ENCODE data around the gene PPP1R15B. TPM values are rescaled to one million over a fixed set of nuclear protein-coding genes. Genes with fewer than 3 reads are reported as not detected.

Gene PPP1R15B
- total RNA-seq, 1 experiment from 2014 or later, result 53.5 TPM

DNA sequence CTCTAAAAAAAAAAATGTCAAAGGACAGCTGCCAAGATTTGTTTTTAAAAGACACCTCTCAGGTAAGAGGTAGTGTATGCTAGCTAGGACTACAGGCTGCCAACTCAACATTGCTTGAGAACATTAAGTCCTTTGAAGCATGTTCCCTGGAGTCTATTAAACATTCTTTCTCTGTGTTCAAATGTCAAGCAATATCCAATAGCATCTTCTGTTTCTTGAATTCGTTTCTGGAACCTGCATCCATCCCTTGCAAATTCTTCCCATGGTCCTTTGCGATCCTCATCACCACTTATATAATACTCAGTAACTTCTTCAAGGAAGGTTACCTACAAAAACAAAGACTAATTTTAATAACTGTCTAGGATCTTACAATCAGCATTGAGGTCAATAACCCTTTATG, 5.6 kb downstream of the PPP1R15B start:
- no peak overlapping the region for H3K9ac ChIP-seq (ENCODE audit: low read length)
- peaks cover 73% of the 10 kb centered on the region for H4K20me1 ChIP-seq (ENCODE audit: insufficient read depth, low read depth, low read length)
- H3K79me2 ChIP-seq (ENCODE audit: low read length), result peaks cover 76% of the 10 kb centered on the region
- peak overlapping the region; percentile 81 for H3K4me2 ChIP-seq (ENCODE audit: low read depth, low read length, poor library complexity, severe bottlenecking)
- no peaks in the 10 kb centered on the region for H3K9me2 ChIP-seq (replicated peaks; ENCODE audit: insufficient read depth, low read length)
- no peak overlapping the region for H2AFZ ChIP-seq (ENCODE audit: low read length)
- H3K4me3 ChIP-seq (ENCODE audit: low read length), result peak overlapping the region; percentile 32
- H3K4me1 ChIP-seq (ENCODE audit: low read length), result peaks cover 28% of the 10 kb centered on the region
- DNase-seq, result no peak
- peaks cover 50% of the 10 kb centered on the region for H3K36me3 ChIP-seq (ENCODE audit: insufficient read depth, low read length)
- no peaks in the 10 kb centered on the region for H3K27me3 ChIP-seq (ENCODE audit: low read length)
- H3K27ac ChIP-seq (ENCODE audit: low read length), result no peak overlapping the region
- H3K9me3 ChIP-seq (ENCODE audit: low read length), result no peaks in the 10 kb centered on the region

DNA sequence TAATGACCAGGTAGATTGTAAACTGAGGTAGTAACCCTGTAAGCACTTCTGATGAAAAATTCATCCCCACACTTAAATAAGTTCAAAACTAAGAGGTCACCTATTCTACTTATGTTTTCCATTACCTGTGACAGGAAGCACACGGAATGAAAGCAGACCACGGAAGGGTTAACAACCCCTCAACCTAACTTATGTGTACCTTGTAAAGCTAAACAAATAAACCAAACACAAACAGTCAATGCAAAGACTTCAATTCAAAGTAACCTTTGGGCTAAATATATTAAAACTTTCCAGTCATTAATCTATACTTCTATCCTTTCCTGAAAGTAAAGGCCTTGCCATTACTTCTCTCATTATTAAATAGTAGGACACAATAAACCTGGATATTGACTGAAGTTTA, 7.0 kb downstream of the PPP1R15B start:
- Histone ChIP-seq H2AFZ (ENCODE audit: low read length) (no peak overlapping the region), H3K27ac (ENCODE audit: low read length) (no peak overlapping the region), H3K4me2 (ENCODE audit: low read depth, low read length, poor library complexity, severe bottlenecking) (no peak overlapping the region), H3K79me2 (ENCODE audit: low read length) (peaks cover 62% of the 10 kb centered on the region), H3K9me2 (replicated peaks; ENCODE audit: insufficient read depth, low read length) (no peaks in the 10 kb centered on the region), H3K27me3 (ENCODE audit: low read length) (no peaks in the 10 kb centered on the region), H3K4me1 (ENCODE audit: low read length) (peaks cover 28% of the 10 kb centered on the region), H3K9ac (ENCODE audit: low read length) (no peak overlapping the region), H3K4me3 (ENCODE audit: low read length) (no peak overlapping the region), H3K9me3 (ENCODE audit: low read length) (no peaks in the 10 kb centered on the region), H3K36me3 (ENCODE audit: insufficient read depth, low read length) (peaks cover 46% of the 10 kb centered on the region), H4K20me1 (ENCODE audit: insufficient read depth, low read depth, low read length) (peaks cover 59% of the 10 kb centered on the region)
- DNase-seq, result no peak

GRCh38 chr1:204402391-204402790, 9.2 kb downstream of the PPP1R15B start:
- H3K4me2 ChIP-seq (ENCODE audit: low read depth, low read length, poor library complexity, severe bottlenecking), result no peak overlapping the region
- H2AFZ ChIP-seq (ENCODE audit: low read length), result no peak overlapping the region
- H3K4me3 ChIP-seq (ENCODE audit: low read length), result no peak overlapping the region
- H3K27me3 ChIP-seq (ENCODE audit: low read length), result no peaks in the 10 kb centered on the region
- peaks cover 21% of the 10 kb centered on the region for H3K4me1 ChIP-seq (ENCODE audit: low read length)
- peaks cover 40% of the 10 kb centered on the region for H3K79me2 ChIP-seq (ENCODE audit: low read length)
- H3K36me3 ChIP-seq (ENCODE audit: insufficient read depth, low read length), result peaks cover 43% of the 10 kb centered on the region
- H3K9me2 ChIP-seq (replicated peaks; ENCODE audit: insufficient read depth, low read length), result no peaks in the 10 kb centered on the region
- H3K9ac ChIP-seq (ENCODE audit: low read length), result no peak overlapping the region
- H3K9me3 ChIP-seq (ENCODE audit: low read length), result no peaks in the 10 kb centered on the region
- H3K27ac ChIP-seq (ENCODE audit: low read length), result no peak overlapping the region
- peaks cover 37% of the 10 kb centered on the region for H4K20me1 ChIP-seq (ENCODE audit: insufficient read depth, low read depth, low read length)
- no peak for DNase-seq

GRCh38 chr1:204401730-204402129, 9.9 kb downstream of the PPP1R15B start:
- Histone ChIP-seq H3K4me2 (ENCODE audit: low read depth, low read length, poor library complexity, severe bottlenecking) (no peak overlapping the region), H3K4me3 (ENCODE audit: low read length) (no peak overlapping the region), H3K27ac (ENCODE audit: low read length) (no peak overlapping the region), H2AFZ (ENCODE audit: low read length) (no peak overlapping the region), H4K20me1 (ENCODE audit: insufficient read depth, low read depth, low read length) (peaks cover 30% of the 10 kb centered on the region), H3K4me1 (ENCODE audit: low read length) (peaks cover 14% of the 10 kb centered on the region), H3K79me2 (ENCODE audit: low read length) (peaks cover 33% of the 10 kb centered on the region), H3K27me3 (ENCODE audit: low read length) (no peaks in the 10 kb centered on the region), H3K9me2 (replicated peaks; ENCODE audit: insufficient read depth, low read length) (no peaks in the 10 kb centered on the region), H3K36me3 (ENCODE audit: insufficient read depth, low read length) (peaks cover 41% of the 10 kb centered on the region), H3K9ac (ENCODE audit: low read length) (no peak overlapping the region), H3K9me3 (ENCODE audit: low read length) (no peaks in the 10 kb centered on the region)
- DNase-seq, result no peak

GRCh38 chr1:204400882-204401510, 10.6 kb downstream of the PPP1R15B start:
- H4K20me1 ChIP-seq (ENCODE audit: insufficient read depth, low read depth, low read length), result peaks cover 24% of the 10 kb centered on the region
- no peak for DNase-seq

GRCh38 chr1:204398197-204399125, 13.2 kb downstream of the PPP1R15B start:
- peaks cover under 1% of the 10 kb centered on the region for H3K79me2 ChIP-seq (ENCODE audit: low read length)
- no peak overlapping the region for H3K4me3 ChIP-seq (ENCODE audit: low read length)
- H3K4me2 ChIP-seq (ENCODE audit: low read depth, low read length, poor library complexity, severe bottlenecking), result no peak overlapping the region
- no peak overlapping the region for H3K27ac ChIP-seq (ENCODE audit: low read length)
- no peak overlapping the region for H2AFZ ChIP-seq (ENCODE audit: low read length)
- H3K9me3 ChIP-seq (ENCODE audit: low read length), result no peaks in the 10 kb centered on the region
- no peak overlapping the region for H3K9ac ChIP-seq (ENCODE audit: low read length)
- peak; percentile 88 for DNase-seq
- H3K9me2 ChIP-seq (replicated peaks; ENCODE audit: insufficient read depth, low read length), result no peaks in the 10 kb centered on the region
- H4K20me1 ChIP-seq (ENCODE audit: insufficient read depth, low read depth, low read length), result 0 out of 2 replicates have a peak, but pooled peaks cover under 1% of the 10 kb centered on the region
- H3K27me3 ChIP-seq (ENCODE audit: low read length), result no peaks in the 10 kb centered on the region
- H3K36me3 ChIP-seq (ENCODE audit: insufficient read depth, low read length), result peaks cover 16% of the 10 kb centered on the region
- no peaks in the 10 kb centered on the region for H3K4me1 ChIP-seq (ENCODE audit: low read length)

More at GRCh38 chr1:204400882-204401510, 10.6 kb downstream of the PPP1R15B start:
- Histone ChIP-seq H3K27me3 (ENCODE audit: low read length) (no peaks in the 10 kb centered on the region), H3K79me2 (ENCODE audit: low read length) (peaks cover 26% of the 10 kb centered on the region), H2AFZ (ENCODE audit: low read length) (no peak overlapping the region), H3K36me3 (ENCODE audit: insufficient read depth, low read length) (peaks cover 39% of the 10 kb centered on the region), H3K4me1 (ENCODE audit: low read length) (peaks cover 8% of the 10 kb centered on the region), H3K27ac (ENCODE audit: low read length) (no peak overlapping the region), H3K4me2 (ENCODE audit: low read depth, low read length, poor library complexity, severe bottlenecking) (no peak overlapping the region), H3K4me3 (ENCODE audit: low read length) (no peak overlapping the region), H3K9me2 (replicated peaks; ENCODE audit: insufficient read depth, low read length) (no peaks in the 10 kb centered on the region), H3K9me3 (ENCODE audit: low read length) (no peaks in the 10 kb centered on the region), H3K9ac (ENCODE audit: low read length) (no peak overlapping the region)

GRCh38 chr1:204396015-204396583, 15.5 kb downstream of the PPP1R15B start:
- Histone ChIP-seq H3K9me2 (replicated peaks; ENCODE audit: insufficient read depth, low read length) (no peaks in the 10 kb centered on the region), H3K4me2 (ENCODE audit: low read depth, low read length, poor library complexity, severe bottlenecking) (no peak overlapping the region), H3K4me1 (ENCODE audit: low read length) (no peaks in the 10 kb centered on the region), H2AFZ (ENCODE audit: low read length) (no peak overlapping the region), H3K9ac (ENCODE audit: low read length) (no peak overlapping the region), H3K79me2 (ENCODE audit: low read length) (no peaks in the 10 kb centered on the region), H3K36me3 (ENCODE audit: insufficient read depth, low read length) (peaks cover 15% of the 10 kb centered on the region), H4K20me1 (ENCODE audit: insufficient read depth, low read depth, low read length) (no peaks in the 10 kb centered on the region), H3K4me3 (ENCODE audit: low read length) (no peak overlapping the region), H3K27ac (ENCODE audit: low read length) (no peak overlapping the region), H3K27me3 (ENCODE audit: low read length) (no peaks in the 10 kb centered on the region), H3K9me3 (ENCODE audit: low read length) (no peaks in the 10 kb centered on the region)
- DNase-seq, result no peak

DNA sequence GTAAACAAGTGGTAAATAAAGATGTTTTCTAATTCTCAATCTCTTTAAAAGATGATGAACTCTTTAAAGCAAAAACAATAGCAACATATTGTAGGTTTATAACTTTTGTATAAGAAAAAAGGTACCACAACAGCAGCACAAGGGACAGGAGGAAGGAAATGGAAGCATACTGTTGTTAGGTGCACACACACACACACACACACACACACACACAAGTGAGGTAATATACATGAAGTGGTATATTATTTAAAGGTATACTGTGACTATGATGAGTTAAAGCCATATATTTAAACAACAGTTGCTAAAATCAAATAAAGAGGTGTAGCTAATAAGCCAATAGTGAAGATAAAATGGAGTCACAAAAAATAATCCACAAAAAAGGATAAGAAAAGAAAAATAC, 20.0 kb downstream of the PPP1R15B start:
- H3K27me3 ChIP-seq (ENCODE audit: low read length), result no peaks in the 10 kb centered on the region
- no peak overlapping the region for H3K4me3 ChIP-seq (ENCODE audit: low read length)
- H3K36me3 ChIP-seq (ENCODE audit: insufficient read depth, low read length), result 0 out of 2 replicates have a peak, but pooled peaks cover 2% of the 10 kb centered on the region
- peaks cover 6% of the 10 kb centered on the region for H3K4me1 ChIP-seq (ENCODE audit: low read length)
- no peak overlapping the region for H3K27ac ChIP-seq (ENCODE audit: low read length)
- H3K9ac ChIP-seq (ENCODE audit: low read length), result no peak overlapping the region
- no peaks in the 10 kb centered on the region for H3K9me2 ChIP-seq (replicated peaks; ENCODE audit: insufficient read depth, low read length)
- no peak overlapping the region for H2AFZ ChIP-seq (ENCODE audit: low read length)
- no peaks in the 10 kb centered on the region for H4K20me1 ChIP-seq (ENCODE audit: insufficient read depth, low read depth, low read length)
- H3K79me2 ChIP-seq (ENCODE audit: low read length), result no peaks in the 10 kb centered on the region
- no peak for DNase-seq
- no peaks in the 10 kb centered on the region for H3K9me3 ChIP-seq (ENCODE audit: low read length)
- no peak overlapping the region for H3K4me2 ChIP-seq (ENCODE audit: low read depth, low read length, poor library complexity, severe bottlenecking)
